Panc1 (cell line): ENCODE data around the gene ZNF208. TPM values are rescaled to one million over a fixed set of nuclear protein-coding genes. Genes with fewer than 3 reads are reported as not detected.
A peak's percentile ranks its signal among the peaks of the same experiment; 100 is the strongest.
"Not testable (repeated sequence)": the region's sequence is repeated elsewhere in the genome, so short reads cannot be mapped to it uniquely, and the experiment has no call there.

Experiments used
- ATAC-seq: fragments of 200-7000 bp; cut with Tn5 transposase; 2 replicates; pipeline ENCODE4 v1.9.1; 2020; ENCODE audit warnings: mild to moderate bottlenecking, moderate library complexity
- Bru-seq: library from RNA; stranded (reverse); fragments of 400-500 nt; gene quantifications from one replicate; lab custom pipeline; 2021; lab: Mats Ljungman, UMichigan
- BruChase-seq, 2 experiments: library from RNA; stranded (reverse); fragments of 400-500 nt; gene quantifications; one replicate each; lab custom pipeline; 2021; lab: Mats Ljungman, UMichigan
- BruUV-seq: library from RNA; stranded (reverse); fragments of 400-500 nt; replicated peaks from 2 replicates; lab custom pipeline; 2021; lab: Mats Ljungman, UMichigan
- CTCF ChIA-PET: fragments of 300-600 bp; sonication (Branson Sonifier 250); formaldehyde crosslinking; loops from one replicate; lab custom pipeline; 2022; ENCODE audit warnings: antibody characterized with exemption; lab: Charles Lee
- POLR2A ChIA-PET: fragments of 300-600 bp; sonication (Branson Sonifier 250); formaldehyde crosslinking; loops from one replicate; lab custom pipeline; 2022; ENCODE audit warnings: antibody characterized with exemption; lab: Charles Lee
- DNase-seq: peaks from one replicate; pipeline ENCODE4 v3.0.0-alpha.2; 2010; ENCODE audit warnings: low read depth, low spot score
- H3K27ac ChIP-seq: 2 replicates; pipeline ENCODE4 v1.5.1; 2011; ENCODE audit warnings: mild to moderate bottlenecking, low read length, inconsistent platforms
- H3K27me3 ChIP-seq: fragments of 200-500 bp; sonication (Bioruptor generic); 2 replicates; pipeline ENCODE4 v1.6.0; 2014; ENCODE audit warnings: low read length, inconsistent platforms; ENCODE audit not compliant: control insufficient read depth, insufficient read depth
- H3K36me3 ChIP-seq: fragments of 200-500 bp; sonication (Bioruptor generic); 2 replicates; pipeline ENCODE4 v1.5.1; 2014; ENCODE audit warnings: inconsistent platforms, mild to moderate bottlenecking, low read length, moderate library complexity; ENCODE audit not compliant: control insufficient read depth, insufficient read depth
- H3K4me1 ChIP-seq: 2 replicates; pipeline ENCODE4 v1.5.1; 2011; ENCODE audit warnings: inconsistent platforms, mild to moderate bottlenecking, low read length, moderate library complexity; ENCODE audit not compliant: control insufficient read depth, insufficient read depth
- H3K4me3 ChIP-seq, 2 experiments: 2 replicates each; pipeline ENCODE4 v1.5.1; 2011 to 2012; ENCODE audit warnings: low read depth in 2 of 2, low read length in 2 of 2, mild to moderate bottlenecking in 2 of 2, inconsistent platforms in 1 of 2, moderate library complexity in 1 of 2
- H3K9me3 ChIP-seq: fragments of 200-500 bp; sonication (Bioruptor generic); 2 replicates; pipeline ENCODE4 v1.5.1; 2014; ENCODE audit warnings: low read depth, mild to moderate bottlenecking, inconsistent platforms, low read length, moderate library complexity; ENCODE audit not compliant: control insufficient read depth, insufficient read depth
- POLR2AphosphoS5 ChIP-seq: IDR thresholded peaks from 2 replicates; pipeline ENCODE4 v1.6.1; 2012; ENCODE audit warnings: mild to moderate bottlenecking, low read depth, low read length, moderate library complexity
- SIN3A ChIP-seq: IDR thresholded peaks from 2 replicates; pipeline ENCODE4 v1.6.1; 2012; ENCODE audit warnings: low read depth, mild to moderate bottlenecking, low read length, moderate library complexity, borderline replicate concordance; ENCODE audit not compliant: insufficient read depth
- TCF7L2 ChIP-seq: IDR thresholded peaks from 2 replicates; pipeline ENCODE4 v1.6.1; 2011; ENCODE audit warnings: mild to moderate bottlenecking, low read depth, low read length, inconsistent platforms
- in situ Hi-C: cut with HindIII; loops from 2 replicates; pipeline ENCODE4 v1.10.0; 2016; ENCODE audit warnings: low sequenced_read_pairs, low pct_unique_long_range_greater_than_20kb
- intact Hi-C: fragments of 100-400 bp; cut with micrococcal nuclease; formaldehyde crosslinking; loops from one replicate; pipeline ENCODE4 v1.10.0; 2022; ENCODE audit not compliant: unreplicated experiment
- long read RNA-seq: library from polyadenylated mRNA; unstranded; transcript quantifications from one replicate; pipeline ENCODE4 v2.0.0, GENCODE V29; 2021; ENCODE audit not compliant: unreplicated experiment
- polyA plus RNA-seq: library from polyadenylated mRNA; unstranded; fragments of >200 nt; gene quantifications from one replicate; pipeline ENCODE4 v1.2.1, GENCODE V29; 2012; ENCODE audit warnings: missing spikeins; ENCODE audit not compliant: insufficient read length
- total RNA-seq: library from RNA; stranded (reverse); gene quantifications from one replicate; pipeline ENCODE4 v1.2.1, GENCODE V29; 2021; ENCODE audit not compliant: unreplicated experiment
- TF ChIP-seq, protein P1 (sequence below), 2 experiments: IDR thresholded peaks; 2 replicates each; pipeline ENCODE4 v1.6.1; 2011 to 2012; ENCODE audit warnings: low read depth in 2 of 2, control low read depth in 1 of 2, low read length in 1 of 2, mild to moderate bottlenecking in 1 of 2, moderate library complexity in 1 of 2; ENCODE audit not compliant: insufficient read depth in 1 of 2
- TF ChIP-seq, protein P2 (sequence below): fragments of 450-650 bp; IDR thresholded peaks from 2 replicates; pipeline ENCODE4 v1.5.1; 2017; ENCODE audit warnings: mild to moderate bottlenecking

ZNF208 gene
- total RNA-seq (not detected), Bru-seq, nascent RNA (not detected), BruChase-seq, experiment 1, labeled RNA remaining after a 2-hour chase (not detected), BruChase-seq, experiment 2, labeled RNA remaining after a 6-hour chase (percentile 1 among the genes with signal in this experiment)
- 0.35 TPM for polyA plus RNA-seq
- long read RNA-seq = 0 reads

- BruUV-seq, H3K9me3 ChIP-seq, POLR2A ChIA-PET, in situ Hi-C loops, H3K36me3 ChIP-seq, CTCF ChIA-PET, H3K4me3 ChIP-seq, H3K4me1 ChIP-seq, H3K27me3 ChIP-seq, intact Hi-C loops, ATAC-seq, H3K27ac ChIP-seq, DNase-seq: not testable (repeated sequence)
These were observed at the start of gene ZNF208 for GRCh38 chr19:22010437-22011143. Gene ZNF208, minus strand, starts transcription at chr19:22010943. Its CDS starts 149 bp downstream, at chr19:22010794.

DNA sequence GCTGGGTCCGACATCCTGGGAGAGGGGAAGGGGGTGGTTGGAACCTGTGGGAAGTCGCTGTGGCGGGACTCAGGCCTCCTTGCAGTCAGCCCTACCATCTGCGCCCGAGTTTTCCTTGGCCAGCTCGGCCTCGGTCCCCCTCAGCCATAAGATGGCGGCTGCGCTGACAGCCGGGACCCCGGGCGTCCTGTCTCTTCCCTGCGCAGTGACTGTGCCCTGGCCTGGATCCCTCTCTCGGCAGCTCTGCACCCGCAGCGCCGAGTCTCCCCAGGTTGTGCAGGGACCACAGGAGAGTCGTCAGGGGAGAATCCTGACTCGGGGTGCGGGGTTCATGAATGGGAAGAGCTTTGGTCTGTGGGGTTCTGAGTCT, 41.9 kb upstream of the ZNF208 start:
- CTCF ChIA-PET = no interaction called here
- Histone ChIP-seq H3K4me3 (peak overlapping the region in 1 of 2 experiments; percentile 16; a peak in 1 of 4 replicates), H3K36me3 (no peaks in the 10 kb centered on the region), H3K27ac (no peak overlapping the region), H3K4me1 (no peaks in the 10 kb centered on the region), H3K27me3 (no peaks in the 10 kb centered on the region), H3K9me3 (no peaks in the 10 kb centered on the region)
- ATAC-seq (no peak), DNase-seq (no peak)
- no TSS peak for BruUV-seq
- POLR2A ChIA-PET = no interaction called here
- intact Hi-C loops = no loop called here
- in situ Hi-C loops = no loop called here
- no peak for TF ChIP-seq SIN3A
- no peak for TF ChIP-seq POLR2AphosphoS5
- TF ChIP-seq, protein P1, sequence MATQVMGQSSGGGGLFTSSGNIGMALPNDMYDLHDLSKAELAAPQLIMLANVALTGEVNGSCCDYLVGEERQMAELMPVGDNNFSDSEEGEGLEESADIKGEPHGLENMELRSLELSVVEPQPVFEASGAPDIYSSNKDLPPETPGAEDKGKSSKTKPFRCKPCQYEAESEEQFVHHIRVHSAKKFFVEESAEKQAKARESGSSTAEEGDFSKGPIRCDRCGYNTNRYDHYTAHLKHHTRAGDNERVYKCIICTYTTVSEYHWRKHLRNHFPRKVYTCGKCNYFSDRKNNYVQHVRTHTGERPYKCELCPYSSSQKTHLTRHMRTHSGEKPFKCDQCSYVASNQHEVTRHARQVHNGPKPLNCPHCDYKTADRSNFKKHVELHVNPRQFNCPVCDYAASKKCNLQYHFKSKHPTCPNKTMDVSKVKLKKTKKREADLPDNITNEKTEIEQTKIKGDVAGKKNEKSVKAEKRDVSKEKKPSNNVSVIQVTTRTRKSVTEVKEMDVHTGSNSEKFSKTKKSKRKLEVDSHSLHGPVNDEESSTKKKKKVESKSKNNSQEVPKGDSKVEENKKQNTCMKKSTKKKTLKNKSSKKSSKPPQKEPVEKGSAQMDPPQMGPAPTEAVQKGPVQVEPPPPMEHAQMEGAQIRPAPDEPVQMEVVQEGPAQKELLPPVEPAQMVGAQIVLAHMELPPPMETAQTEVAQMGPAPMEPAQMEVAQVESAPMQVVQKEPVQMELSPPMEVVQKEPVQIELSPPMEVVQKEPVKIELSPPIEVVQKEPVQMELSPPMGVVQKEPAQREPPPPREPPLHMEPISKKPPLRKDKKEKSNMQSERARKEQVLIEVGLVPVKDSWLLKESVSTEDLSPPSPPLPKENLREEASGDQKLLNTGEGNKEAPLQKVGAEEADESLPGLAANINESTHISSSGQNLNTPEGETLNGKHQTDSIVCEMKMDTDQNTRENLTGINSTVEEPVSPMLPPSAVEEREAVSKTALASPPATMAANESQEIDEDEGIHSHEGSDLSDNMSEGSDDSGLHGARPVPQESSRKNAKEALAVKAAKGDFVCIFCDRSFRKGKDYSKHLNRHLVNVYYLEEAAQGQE (IDR thresholded peaks at IDR 0.05; ENCODE audit: insufficient read depth in 1 of 2, low read depth in 2 of 2, low read length in 1 of 2) = no peak
- TF ChIP-seq, protein P2, sequence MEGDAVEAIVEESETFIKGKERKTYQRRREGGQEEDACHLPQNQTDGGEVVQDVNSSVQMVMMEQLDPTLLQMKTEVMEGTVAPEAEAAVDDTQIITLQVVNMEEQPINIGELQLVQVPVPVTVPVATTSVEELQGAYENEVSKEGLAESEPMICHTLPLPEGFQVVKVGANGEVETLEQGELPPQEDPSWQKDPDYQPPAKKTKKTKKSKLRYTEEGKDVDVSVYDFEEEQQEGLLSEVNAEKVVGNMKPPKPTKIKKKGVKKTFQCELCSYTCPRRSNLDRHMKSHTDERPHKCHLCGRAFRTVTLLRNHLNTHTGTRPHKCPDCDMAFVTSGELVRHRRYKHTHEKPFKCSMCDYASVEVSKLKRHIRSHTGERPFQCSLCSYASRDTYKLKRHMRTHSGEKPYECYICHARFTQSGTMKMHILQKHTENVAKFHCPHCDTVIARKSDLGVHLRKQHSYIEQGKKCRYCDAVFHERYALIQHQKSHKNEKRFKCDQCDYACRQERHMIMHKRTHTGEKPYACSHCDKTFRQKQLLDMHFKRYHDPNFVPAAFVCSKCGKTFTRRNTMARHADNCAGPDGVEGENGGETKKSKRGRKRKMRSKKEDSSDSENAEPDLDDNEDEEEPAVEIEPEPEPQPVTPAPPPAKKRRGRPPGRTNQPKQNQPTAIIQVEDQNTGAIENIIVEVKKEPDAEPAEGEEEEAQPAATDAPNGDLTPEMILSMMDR = no peak
- no peak for TF ChIP-seq TCF7L2

DNA sequence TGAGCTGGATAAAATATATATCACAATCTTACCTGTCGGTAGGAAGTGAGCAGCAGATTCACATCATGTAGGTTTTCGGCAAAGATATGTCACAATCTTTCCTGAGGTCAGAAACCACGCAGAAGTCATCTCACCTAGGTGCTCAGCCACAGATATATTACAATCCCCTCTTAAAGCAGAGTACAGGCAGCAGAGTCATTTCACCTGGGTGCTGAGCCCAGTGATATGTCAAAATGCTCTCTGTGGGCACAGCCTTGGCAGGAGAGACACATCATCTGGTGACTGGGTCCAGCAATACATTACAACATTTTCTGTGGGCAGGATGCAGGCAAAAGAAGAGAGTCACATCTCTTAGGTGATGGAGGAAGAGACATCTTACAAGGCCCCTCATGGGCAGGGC, 30.4 kb upstream of the ZNF208 start:
- H3K27ac ChIP-seq, in situ Hi-C loops, POLR2A ChIA-PET, H3K9me3 ChIP-seq, H3K36me3 ChIP-seq, H3K27me3 ChIP-seq, intact Hi-C loops, DNase-seq, H3K4me1 ChIP-seq, H3K4me3 ChIP-seq, ATAC-seq, CTCF ChIA-PET, BruUV-seq: not testable (repeated sequence)
